Measurements from ENCODE around the gene SMARCAD1. TPM values are rescaled to one million over a fixed set of nuclear protein-coding genes. Genes with fewer than 3 reads are reported as not detected.

SMARCAD1 gene
- total RNA-seq, 4 donors from 2014 or later = 23.7 to 42.3 (median 35.6) TPM

- no peak for TF ChIP-seq POLR2AphosphoS5 (IDR thresholded peaks at IDR 0.05)
- TF ChIP-seq CTCF (IDR thresholded peaks at IDR 0.05) = no peak
- no peak for TF ChIP-seq EP300 (IDR thresholded peaks at IDR 0.05)
- no peak for TF ChIP-seq POLR2A (IDR thresholded peaks at IDR 0.05)
- Histone ChIP-seq H3K27ac (no peak overlapping the region), H3K36me3 (no peaks in the 10 kb centered on the region), H3K4me1 (no peaks in the 10 kb centered on the region), H3K4me3 (no peak overlapping the region), H3K27me3 (no peaks in the 10 kb centered on the region), H3K9me3 (no peaks in the 10 kb centered on the region)
- WGBS = 87% methylated on average over 2 of the region's 2 CpGs
- no peak for DNase-seq (ENCODE audit: low spot score in 2 of 2)
Measured at GRCh38 chr4:94168321-94168720, 39.3 kb upstream of the SMARCAD1 start.

GRCh38 chr4:94169803-94170372, 37.8 kb upstream of the SMARCAD1 start:
- no peak overlapping the region for H3K4me3 ChIP-seq

DNA sequence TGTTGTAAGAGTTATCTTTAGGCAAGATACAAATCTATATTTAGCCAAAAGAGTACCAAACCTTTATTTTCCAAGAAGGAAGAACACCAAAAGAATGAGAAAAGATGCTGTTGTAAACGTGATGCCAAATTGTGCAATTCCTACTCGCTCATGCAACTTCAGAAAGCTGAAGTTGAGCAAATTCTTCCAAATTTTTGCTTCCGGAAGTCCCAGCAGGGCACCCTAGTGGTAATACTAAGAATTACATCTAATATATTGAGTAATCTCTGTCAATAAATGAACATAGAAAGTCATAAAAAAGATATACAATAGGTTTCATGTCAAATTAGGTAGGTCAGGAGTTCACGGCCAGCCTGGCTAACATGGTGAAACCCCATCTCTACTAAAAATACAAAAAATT, 36.0 kb upstream of the SMARCAD1 start:
- Histone ChIP-seq H3K4me1 (no peaks in the 10 kb centered on the region), H3K27me3 (no peaks in the 10 kb centered on the region), H3K27ac (no peak overlapping the region), H3K36me3 (no peaks in the 10 kb centered on the region), H3K9me3 (no peaks in the 10 kb centered on the region), H3K4me3 (no peak overlapping the region)
- no peak for DNase-seq (ENCODE audit: low spot score in 2 of 2)
- TF ChIP-seq EP300 (IDR thresholded peaks at IDR 0.05) (no peak), POLR2A (IDR thresholded peaks at IDR 0.05) (no peak), POLR2AphosphoS5 (IDR thresholded peaks at IDR 0.05) (no peak), CTCF (IDR thresholded peaks at IDR 0.05) (no peak)
- WGBS = 93% methylated on average over 4 of the region's 4 CpGs

More at GRCh38 chr4:94169803-94170372, 37.8 kb upstream of the SMARCAD1 start:
- no peaks in the 10 kb centered on the region for H3K4me1 ChIP-seq
- no CpG with 5 or more reads among the region's 37 CpGs for WGBS
- no peaks in the 10 kb centered on the region for H3K36me3 ChIP-seq
- DNase-seq (ENCODE audit: low spot score in 2 of 2) = no peak
- H3K27ac ChIP-seq = no peak overlapping the region
- H3K27me3 ChIP-seq = no peaks in the 10 kb centered on the region
- H3K9me3 ChIP-seq = no peaks in the 10 kb centered on the region
- no peak for TF ChIP-seq POLR2AphosphoS5 (IDR thresholded peaks at IDR 0.05)
- no peak for TF ChIP-seq CTCF (IDR thresholded peaks at IDR 0.05)
- TF ChIP-seq POLR2A (IDR thresholded peaks at IDR 0.05) = no peak
- no peak for TF ChIP-seq EP300 (IDR thresholded peaks at IDR 0.05)

DNA sequence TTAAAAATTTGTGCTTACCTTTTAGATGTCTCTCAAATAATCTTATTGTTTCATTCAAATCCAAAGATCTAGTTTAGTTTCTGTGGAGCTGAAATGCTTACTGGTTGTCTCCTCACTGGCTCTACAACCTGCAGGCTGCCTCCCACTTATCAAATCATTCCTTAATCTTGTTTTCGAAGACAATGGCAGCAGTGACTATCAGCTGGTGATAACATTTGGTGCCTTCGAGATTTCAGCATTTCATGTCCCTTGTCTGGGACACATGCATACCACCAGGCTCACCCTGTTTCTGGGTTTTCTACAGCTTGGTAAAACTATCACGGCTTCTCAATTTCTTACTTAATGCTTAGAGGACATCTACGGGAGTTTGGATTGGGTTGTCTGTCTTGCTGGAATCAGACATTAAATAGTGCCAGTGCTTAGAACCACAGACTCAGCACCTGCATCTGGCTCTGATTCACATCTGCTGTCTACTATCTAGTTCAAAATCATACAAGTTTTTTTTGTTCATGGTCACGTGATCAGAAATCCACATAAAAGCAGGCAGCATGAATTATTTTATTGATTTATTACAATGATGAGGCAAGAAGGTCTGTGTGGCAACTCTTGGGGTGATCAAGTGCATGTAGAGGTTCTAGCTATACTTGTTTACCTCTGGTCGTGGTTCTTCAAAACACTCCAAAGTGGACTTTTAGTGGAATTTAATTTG, 32.0 kb upstream of the SMARCAD1 start:
- no peak for DNase-seq (ENCODE audit: low spot score in 2 of 2)
- 59% methylated on average over 6 of the region's 6 CpGs for WGBS
- Histone ChIP-seq H3K4me1 (no peaks in the 10 kb centered on the region), H3K36me3 (no peaks in the 10 kb centered on the region), H3K4me3 (no peak overlapping the region), H3K27ac (no peak overlapping the region), H3K9me3 (no peaks in the 10 kb centered on the region), H3K27me3 (no peaks in the 10 kb centered on the region)
- TF ChIP-seq EP300 (IDR thresholded peaks at IDR 0.05) (no peak), CTCF (IDR thresholded peaks at IDR 0.05) (no peak), POLR2A (IDR thresholded peaks at IDR 0.05) (no peak), POLR2AphosphoS5 (IDR thresholded peaks at IDR 0.05) (no peak)

DNA sequence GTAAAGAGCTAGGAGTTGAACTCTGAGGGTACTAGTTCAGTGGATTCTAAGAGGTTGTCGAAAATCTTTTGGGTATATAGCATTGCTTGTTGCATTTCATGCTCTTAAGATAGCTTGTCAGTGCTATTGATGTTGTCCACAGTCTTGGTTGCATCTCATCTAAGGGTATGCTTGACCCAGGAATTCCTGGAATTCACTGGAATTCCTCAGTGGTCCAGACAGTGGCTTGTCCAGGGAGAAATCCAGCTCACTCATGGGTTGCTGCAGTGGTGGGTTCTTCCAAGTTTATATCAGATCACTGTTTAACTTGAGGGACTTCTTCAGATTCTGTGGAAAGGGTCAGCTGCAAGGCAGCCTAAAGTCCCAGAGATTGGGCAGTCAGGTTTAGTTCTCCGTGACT, 29.8 kb upstream of the SMARCAD1 start:
- no peak for DNase-seq (ENCODE audit: low spot score in 2 of 2)
- Histone ChIP-seq H3K36me3 (no peaks in the 10 kb centered on the region), H3K4me3 (no peak overlapping the region), H3K27ac (no peak overlapping the region), H3K4me1 (no peaks in the 10 kb centered on the region), H3K9me3 (no peaks in the 10 kb centered on the region), H3K27me3 (no peaks in the 10 kb centered on the region)
- WGBS = 88% methylated on average over 2 of the region's 2 CpGs
- no peak for TF ChIP-seq CTCF (IDR thresholded peaks at IDR 0.05)
- no peak for TF ChIP-seq POLR2AphosphoS5 (IDR thresholded peaks at IDR 0.05)
- no peak for TF ChIP-seq EP300 (IDR thresholded peaks at IDR 0.05)
- no peak for TF ChIP-seq POLR2A (IDR thresholded peaks at IDR 0.05)

Data from suprapubic skin (tissue), 4 donors.